Ovary (tissue), 9 donors: ENCODE data around the gene CIB1. TPM values are rescaled to one million over a fixed set of nuclear protein-coding genes. Genes with fewer than 3 reads are reported as not detected.

Experiments used
- DNase-seq, 5 donors: peaks; one replicate each; pipeline ENCODE4 v3.0.0-alpha.2; 2019 to 2020
- H3K27ac ChIP-seq, 2 donors: fragments of 200-600 bp; one replicate each; pipeline versions ENCODE4 v1.5.1 to v1.8.0; 2019 to 2022
- H3K27me3 ChIP-seq: fragments of 200-600 bp; one replicate; pipeline ENCODE4 v1.8.0; 2022
- H3K36me3 ChIP-seq: fragments of 200-600 bp; sonication (generic); one replicate; pipeline ENCODE4 v1.5.1; 2019
- H3K4me1 ChIP-seq: one replicate; pipeline ENCODE4 v1.8.1; 2013; ENCODE audit warnings: mild to moderate bottlenecking, moderate library complexity; ENCODE audit not compliant: insufficient read depth
- H3K4me3 ChIP-seq: fragments of 200-600 bp; sonication (generic); one replicate; pipeline ENCODE4 v1.5.1; 2017
- H3K9me3 ChIP-seq, 2 donors: fragments of 200-600 bp in 1 of 2; sonication (generic) in 1 of 2; one replicate each; pipeline versions ENCODE4 v1.5.1 to v1.8.1; 2013 to 2019; ENCODE audit warnings: mild to moderate bottlenecking in 1 of 2, moderate library complexity in 1 of 2
- EP300 ChIP-seq: sonication (generic); formaldehyde crosslinking; IDR thresholded peaks from one replicate; pipeline ENCODE4 v1.6.1; 2017; ENCODE audit warnings: antibody characterized with exemption
- POLR2A ChIP-seq: fragments of 450-650 bp; IDR thresholded peaks from one replicate; pipeline ENCODE4 v1.6.1; 2017; ENCODE audit warnings: antibody characterized with exemption, mild to moderate bottlenecking, moderate library complexity
- WGBS, 3 donors: extraction: QIAGEN DNeasy Blood & Tissue Kit in 1 of 3; methylation state at CpG; one replicate each; pipeline versions ENCODE4 v1.1.5 to v1.1.7; 2013 to 2017; 5-methylcytosine and 5-hydroxymethylcytosine counted together
- intact Hi-C, 4 donors: fragments of 100-400 bp; cut with DNase I; formaldehyde crosslinking; loops; one replicate each; pipeline versions ENCODE4 v1.11.0 to v1.15.1; 2022 to 2023
- polyA plus RNA-seq, 2 donors: library from polyadenylated mRNA; stranded (reverse); fragments of 200-250 nt in 1 of 2; fragments of 350-450 nt in 1 of 2; fragmentation: Illumina TruSeq in 1 of 2; extraction: RNeasy Lipid Tissue Mini Kit (QIAGEN cat#74804) in 1 of 2; gene quantifications; one replicate each; pipeline ENCODE4 v1.2.3, GENCODE V29; 2013 to 2014
- total RNA-seq, 7 donors: library from RNA; depleted of rRNA in 2 of 7; stranded (reverse); fragments of >200 nt in 2 of 7; fragmentation: NEBNext Ultra II Directional in 3 of 7; extraction: Animal tissue kit (Norgen Biotek cat#: 25700) in 3 of 7; gene quantifications; one replicate each; pipeline versions ENCODE4 v1.1.0 to v1.2.4, GENCODE V29; 2016 to 2023
- TF ChIP-seq, protein P1 (sequence below), 3 donors: fragments of 450-650 bp in 2 of 3; fragments of 200-600 bp in 1 of 3; IDR thresholded peaks; one replicate each; pipeline versions ENCODE4 v1.5.1 to v1.8.0; 2016 to 2022; ENCODE audit warnings: antibody characterized with exemption in 3 of 3, mild to moderate bottlenecking in 1 of 3
- donor health status: DM: no; HTN: no; CAD: no; lungs with moderate emphysema.
- donor health status: DM: no; HTN: no; CAD: no.
- donor health status: Bipolar disorder and iron deficiency.
- donor health status: DM: yes; HTN: yes; CAD: no.
- donor health status: DM: no; HTN: no; CAD: no.
- donor health status: DM: yes; HTN: yes; CAD: no.

The CIB1 gene
- total and polyA plus RNA-seq, 9 donors: 18.5 to 68.8 (median 45.0) TPM

DNA sequence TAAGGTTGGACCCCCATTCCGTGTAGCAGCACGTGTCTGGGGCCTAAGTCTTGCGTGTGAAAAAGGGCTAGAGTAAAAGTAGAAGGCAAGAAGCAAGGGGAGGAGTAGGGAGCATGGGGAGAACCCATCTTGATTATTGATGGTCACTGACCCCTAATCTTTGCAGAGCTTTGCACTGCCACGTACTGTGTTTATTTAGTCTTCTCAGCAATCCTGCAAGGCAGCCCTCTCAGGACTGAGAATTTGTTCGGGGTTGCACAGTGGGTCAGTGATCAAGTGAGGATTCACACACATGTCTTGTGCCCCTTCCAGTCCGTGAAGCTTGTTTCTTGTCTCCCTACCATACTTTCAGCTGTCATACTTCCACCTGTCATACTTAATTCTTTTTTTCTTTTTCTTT, 25.4 kb downstream of the CIB1 start:
- Histone ChIP-seq H3K4me1 (peaks cover 5% of the 10 kb centered on the region), H3K27me3 (no peaks in the 10 kb centered on the region), H3K4me3 (no peak overlapping the region), H3K36me3 (no peaks in the 10 kb centered on the region), H3K27ac (no peak overlapping the region), H3K9me3 (no peaks in the 10 kb centered on the region)
- TF ChIP-seq EP300: no peak
- no peak for TF ChIP-seq POLR2A
- TF ChIP-seq, protein P1, sequence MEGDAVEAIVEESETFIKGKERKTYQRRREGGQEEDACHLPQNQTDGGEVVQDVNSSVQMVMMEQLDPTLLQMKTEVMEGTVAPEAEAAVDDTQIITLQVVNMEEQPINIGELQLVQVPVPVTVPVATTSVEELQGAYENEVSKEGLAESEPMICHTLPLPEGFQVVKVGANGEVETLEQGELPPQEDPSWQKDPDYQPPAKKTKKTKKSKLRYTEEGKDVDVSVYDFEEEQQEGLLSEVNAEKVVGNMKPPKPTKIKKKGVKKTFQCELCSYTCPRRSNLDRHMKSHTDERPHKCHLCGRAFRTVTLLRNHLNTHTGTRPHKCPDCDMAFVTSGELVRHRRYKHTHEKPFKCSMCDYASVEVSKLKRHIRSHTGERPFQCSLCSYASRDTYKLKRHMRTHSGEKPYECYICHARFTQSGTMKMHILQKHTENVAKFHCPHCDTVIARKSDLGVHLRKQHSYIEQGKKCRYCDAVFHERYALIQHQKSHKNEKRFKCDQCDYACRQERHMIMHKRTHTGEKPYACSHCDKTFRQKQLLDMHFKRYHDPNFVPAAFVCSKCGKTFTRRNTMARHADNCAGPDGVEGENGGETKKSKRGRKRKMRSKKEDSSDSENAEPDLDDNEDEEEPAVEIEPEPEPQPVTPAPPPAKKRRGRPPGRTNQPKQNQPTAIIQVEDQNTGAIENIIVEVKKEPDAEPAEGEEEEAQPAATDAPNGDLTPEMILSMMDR (IDR thresholded peaks at IDR 0.05): no peak
- intact Hi-C loops: no loop called here
- 90 to 91% (median 91%) methylated on average over 6 of the region's 6 CpGs for WGBS, 3 donors
- DNase-seq: no peak

DNA sequence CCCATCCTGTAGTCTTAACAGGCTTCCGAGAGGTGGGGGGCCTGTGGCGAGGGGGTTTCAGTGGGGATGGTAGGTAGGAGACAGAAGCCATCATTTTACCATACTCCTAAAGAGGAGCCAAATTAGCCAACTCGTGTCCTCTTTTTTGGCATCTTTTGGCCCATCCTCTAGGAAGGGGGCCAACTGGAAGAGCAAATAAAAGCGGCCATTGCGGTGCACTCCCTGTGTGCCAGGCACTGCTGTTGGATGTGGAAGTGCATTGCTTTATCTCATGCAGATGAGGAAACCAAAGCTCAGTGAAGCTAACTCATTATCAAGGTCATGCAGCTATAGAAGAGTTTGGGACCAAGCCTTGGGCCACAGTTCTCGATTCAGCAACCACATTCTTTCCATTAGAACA, 26.5 kb downstream of the CIB1 start:
- TF ChIP-seq EP300 (no peak), POLR2A (no peak)
- TF ChIP-seq, protein P1 (IDR thresholded peaks at IDR 0.05): no peak
- Histone ChIP-seq H3K4me1 (peaks cover 7% of the 10 kb centered on the region), H3K9me3 (no peaks in the 10 kb centered on the region), H3K36me3 (no peaks in the 10 kb centered on the region), H3K4me3 (no peak overlapping the region), H3K27ac (no peak overlapping the region), H3K27me3 (no peaks in the 10 kb centered on the region)
- 94 to 95% (median 95%) methylated on average over 6 of the region's 6 CpGs for WGBS, 3 donors
- DNase-seq: no peak
- intact Hi-C loops: no loop called here

DNA sequence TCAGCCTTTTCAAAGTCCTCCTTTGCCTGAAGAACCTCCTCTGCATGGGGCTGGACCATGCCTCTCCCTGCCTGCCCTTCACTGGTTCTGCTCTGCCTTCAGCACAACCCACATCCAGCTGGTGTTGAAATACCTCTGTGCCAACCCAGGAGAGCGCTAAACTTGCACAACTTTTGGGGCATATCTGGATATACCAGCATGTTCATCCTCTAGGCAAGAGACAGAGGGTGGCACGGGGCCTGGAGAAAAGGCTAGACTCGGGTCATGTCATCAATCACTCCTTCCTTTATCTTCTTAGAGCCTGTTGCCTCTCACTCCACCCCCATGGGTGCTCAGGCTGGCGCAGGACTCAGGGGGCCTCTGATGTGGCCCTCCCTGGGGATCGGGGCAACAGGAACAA, 27.9 kb downstream of the CIB1 start:
- H3K4me3 ChIP-seq: no peak overlapping the region
- WGBS, 3 donors: 89 to 91% (median 90%) methylated on average over 5 of the region's 5 CpGs
- no peaks in the 10 kb centered on the region for H3K36me3 ChIP-seq
- DNase-seq: peak in 1 of 5 donors; percentile 7
- H3K27me3 ChIP-seq: no peaks in the 10 kb centered on the region
- TF ChIP-seq, protein P1 (IDR thresholded peaks at IDR 0.05): no peak
- H3K27ac ChIP-seq: no peak overlapping the region
- intact Hi-C loops: no loop called here
- H3K4me1 ChIP-seq: peaks cover 9% of the 10 kb centered on the region
- H3K9me3 ChIP-seq: no peaks in the 10 kb centered on the region

DNA sequence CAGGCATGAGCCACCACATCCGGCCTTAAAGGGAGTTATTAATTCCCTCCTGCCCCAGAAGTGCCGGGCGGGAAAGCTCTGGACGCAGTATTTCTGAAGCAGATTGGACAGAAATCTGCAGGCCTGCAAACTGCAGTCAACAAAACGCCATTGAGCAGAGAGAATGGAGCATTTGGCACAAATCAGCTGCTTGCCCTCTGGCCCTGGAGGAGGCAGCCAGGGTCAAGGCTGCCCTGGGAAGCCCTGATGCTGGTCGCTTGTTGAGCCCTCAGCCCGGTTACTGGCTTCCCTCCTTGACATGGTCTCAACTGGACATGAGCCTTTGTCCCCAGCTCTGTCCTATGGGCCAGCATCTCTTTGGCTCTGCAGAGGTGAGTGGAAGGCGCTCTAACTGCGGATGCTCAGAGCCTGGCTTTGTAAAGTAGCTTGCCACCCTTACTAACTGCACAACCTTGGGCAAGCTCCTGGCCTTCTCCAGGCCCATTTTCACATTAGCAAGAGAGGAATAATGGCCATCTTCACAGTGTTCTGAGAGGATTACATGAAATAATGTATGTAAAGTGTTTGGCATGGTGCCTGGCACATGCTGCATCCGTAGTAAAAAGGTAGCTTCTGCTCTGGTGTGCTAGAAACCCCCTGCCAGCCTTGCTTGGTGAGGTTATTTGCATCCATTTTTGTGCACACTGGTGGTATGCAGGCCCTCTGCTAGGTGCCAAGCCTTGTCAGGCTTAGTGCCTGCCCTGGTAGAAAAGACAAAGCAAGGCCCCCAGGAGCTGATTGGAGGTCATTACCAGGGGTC, 28.5 kb downstream of the CIB1 start:
- DNase-seq: no peak
- H3K27ac ChIP-seq: no peak overlapping the region
- peaks cover 12% of the 10 kb centered on the region for H3K4me1 ChIP-seq

More for the DNA sequence above, 28.5 kb downstream of the CIB1 start:
- no peaks in the 10 kb centered on the region for H3K36me3 ChIP-seq
- H3K9me3 ChIP-seq: no peaks in the 10 kb centered on the region
- TF ChIP-seq, protein P1 (IDR thresholded peaks at IDR 0.05): no peak
- no peak for TF ChIP-seq EP300
- TF ChIP-seq POLR2A: no peak
- intact Hi-C loops: no loop called here
- 73 to 77% (median 74%) methylated on average over 9 to 10 of the region's 10 CpGs for WGBS, 3 donors
- H3K27me3 ChIP-seq: no peaks in the 10 kb centered on the region
- no peak overlapping the region for H3K4me3 ChIP-seq
